ENCODE data around the gene PCDH10. TPM values are rescaled to one million over a fixed set of nuclear protein-coding genes. Genes with fewer than 3 reads are reported as not detected.

PCDH10 gene
- total and polyA plus RNA-seq, 4 donors: 21.6 to 80.9 (median 56.9) TPM

DNA sequence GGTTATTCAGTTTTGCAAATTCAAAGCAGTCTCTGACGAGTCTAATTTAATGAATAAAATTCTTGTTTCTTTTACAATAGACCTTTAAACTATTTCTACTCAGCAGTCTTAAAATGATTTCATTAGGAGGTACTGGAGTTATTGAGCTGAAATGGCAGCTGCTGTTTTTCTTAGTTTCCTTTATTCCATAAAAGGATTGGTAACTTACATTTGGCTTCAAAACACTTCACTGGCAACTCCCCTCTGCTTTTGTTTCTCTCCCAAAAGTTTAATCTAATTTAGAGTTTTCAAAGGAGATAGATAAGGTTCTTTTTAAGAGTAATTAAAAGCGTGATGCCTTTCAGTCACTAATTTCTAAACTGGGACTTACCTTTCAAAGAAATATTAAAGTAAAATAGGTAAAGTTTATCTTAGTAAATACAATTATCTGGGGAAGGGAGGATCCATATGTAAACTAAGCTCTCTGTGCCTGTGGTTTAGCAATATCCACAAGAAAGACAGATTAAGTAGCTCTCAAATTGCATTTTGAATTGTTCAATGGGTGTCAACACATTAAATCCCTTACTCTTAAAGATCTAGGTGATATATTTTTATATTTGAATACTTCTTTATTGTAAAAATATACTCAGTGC, 17.1 kb upstream of the PCDH10 start:
- Histone ChIP-seq H3K27ac (ENCODE audit: low read depth, low read length) (no peak overlapping the region), H3K9me3 (ENCODE audit: control insufficient read depth, insufficient read depth, low read length) (no peaks in the 10 kb centered on the region), H3K4me3 (ENCODE audit: low read depth, low read length) (no peak overlapping the region), H3K36me3 (ENCODE audit: control insufficient read depth, insufficient read depth, low read length) (peaks cover 4% of the 10 kb centered on the region), H3K27me3 (ENCODE audit: control insufficient read depth, insufficient read depth, low read length) (no peaks in the 10 kb centered on the region), H3K4me1 (ENCODE audit: control insufficient read depth, insufficient read depth, low read length) (no peaks in the 10 kb centered on the region)
- WGBS (ENCODE audit: insufficient coverage): no CpG with 5 or more reads among the region's 2 CpGs
- DNase-seq (ENCODE audit: low read depth in 4 of 6, low spot score in 6 of 6): no peak

DNA sequence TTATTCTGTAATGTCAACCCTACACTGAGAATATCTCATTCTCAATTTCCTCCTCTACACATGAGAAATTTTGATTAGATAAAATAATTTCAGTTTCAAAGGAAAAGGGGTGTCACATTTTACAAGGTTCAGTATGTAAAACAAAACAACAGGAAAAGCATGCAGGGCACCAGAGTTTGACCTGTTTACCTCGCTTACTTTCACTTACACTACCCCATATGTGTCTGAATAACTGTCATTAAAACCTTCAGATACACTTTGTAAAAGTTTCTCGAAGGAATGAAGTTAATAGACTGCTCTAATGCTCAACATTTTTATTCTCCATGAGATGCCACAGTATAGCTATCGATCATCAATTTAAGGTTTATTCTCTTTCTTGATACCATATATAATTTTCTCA, 12.3 kb upstream of the PCDH10 start:
- Histone ChIP-seq H3K4me1 (ENCODE audit: control insufficient read depth, insufficient read depth, low read length) (no peaks in the 10 kb centered on the region), H3K27ac (ENCODE audit: low read depth, low read length) (no peak overlapping the region), H3K9me3 (ENCODE audit: control insufficient read depth, insufficient read depth, low read length) (no peaks in the 10 kb centered on the region), H3K27me3 (ENCODE audit: control insufficient read depth, insufficient read depth, low read length) (no peaks in the 10 kb centered on the region), H3K4me3 (ENCODE audit: low read depth, low read length) (no peak overlapping the region), H3K36me3 (ENCODE audit: control insufficient read depth, insufficient read depth, low read length) (peaks cover 4% of the 10 kb centered on the region)
- no peak for DNase-seq (ENCODE audit: low read depth in 4 of 6, low spot score in 6 of 6)
- 100% methylated on average over 1 of the region's 3 CpGs for WGBS (ENCODE audit: insufficient coverage)

DNA sequence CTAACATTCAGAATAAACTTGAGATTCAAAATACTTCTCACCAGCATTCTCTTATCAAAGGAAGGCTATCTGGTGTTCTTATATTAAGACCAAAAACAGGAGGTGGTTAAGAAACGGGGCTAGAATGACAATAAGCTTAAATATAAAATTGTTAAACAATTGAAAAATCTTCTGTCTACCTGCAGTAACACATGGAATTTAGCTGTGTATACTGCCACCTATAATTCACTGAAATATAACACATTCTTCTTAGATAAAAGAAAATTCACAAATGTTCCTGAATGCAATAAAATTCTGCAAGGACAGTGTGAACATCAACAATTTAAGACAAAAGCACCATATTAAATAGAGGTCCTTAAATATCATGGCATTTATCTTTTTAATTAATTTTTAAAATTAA, 11.5 kb upstream of the PCDH10 start:
- Histone ChIP-seq H3K27ac (ENCODE audit: low read depth, low read length) (no peak overlapping the region), H3K27me3 (ENCODE audit: control insufficient read depth, insufficient read depth, low read length) (no peaks in the 10 kb centered on the region), H3K4me3 (ENCODE audit: low read depth, low read length) (no peak overlapping the region), H3K9me3 (ENCODE audit: control insufficient read depth, insufficient read depth, low read length) (no peaks in the 10 kb centered on the region), H3K36me3 (ENCODE audit: control insufficient read depth, insufficient read depth, low read length) (peaks cover 4% of the 10 kb centered on the region), H3K4me1 (ENCODE audit: control insufficient read depth, insufficient read depth, low read length) (no peaks in the 10 kb centered on the region)
- peak in 1 of 6 donors; percentile 32 for DNase-seq (ENCODE audit: low read depth in 4 of 6, low spot score in 6 of 6)
- no CpG with 5 or more reads among the region's 1 CpG for WGBS (ENCODE audit: insufficient coverage)

DNA sequence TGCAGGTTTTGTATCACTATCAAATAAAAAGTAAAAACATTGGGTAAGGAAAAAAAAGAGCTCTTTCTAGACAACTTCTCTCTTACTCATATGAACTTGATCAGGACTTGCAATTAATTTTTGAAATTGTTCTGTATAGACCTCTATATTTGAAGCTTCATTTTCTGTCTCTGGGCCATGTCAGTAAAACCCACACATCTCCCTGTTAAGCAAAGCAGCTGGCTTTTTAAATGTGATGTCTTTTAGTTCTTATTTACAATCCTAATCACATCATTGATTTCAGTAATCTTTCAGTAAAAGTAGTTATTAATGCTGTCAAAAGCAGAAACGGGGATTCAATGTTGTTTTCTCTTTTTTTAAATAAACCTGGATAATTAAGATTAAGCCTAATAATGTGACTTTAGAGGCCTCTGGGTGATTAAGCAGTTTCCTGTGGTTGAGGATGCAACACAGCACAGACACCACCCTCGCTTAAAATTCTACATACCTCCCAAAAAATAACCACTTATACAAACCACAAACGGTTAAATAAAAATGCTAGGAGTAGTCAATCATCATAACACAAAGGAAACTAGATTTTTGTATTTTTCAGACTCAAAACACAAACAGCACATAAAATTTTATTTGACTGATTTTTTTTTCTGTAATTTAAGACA, 5.2 kb upstream of the PCDH10 start:
- no peak overlapping the region for H3K27ac ChIP-seq (ENCODE audit: low read depth, low read length)
- no CpG with 5 or more reads among the region's 3 CpGs for WGBS (ENCODE audit: insufficient coverage)
- no peak for DNase-seq (ENCODE audit: low read depth in 4 of 6, low spot score in 6 of 6)
- no peak overlapping the region for H3K4me3 ChIP-seq (ENCODE audit: low read depth, low read length)
- no peaks in the 10 kb centered on the region for H3K36me3 ChIP-seq (ENCODE audit: control insufficient read depth, insufficient read depth, low read length)
- H3K27me3 ChIP-seq (ENCODE audit: control insufficient read depth, insufficient read depth, low read length): no peaks in the 10 kb centered on the region
- peaks cover 13% of the 10 kb centered on the region for H3K4me1 ChIP-seq (ENCODE audit: control insufficient read depth, insufficient read depth, low read length)
- no peaks in the 10 kb centered on the region for H3K9me3 ChIP-seq (ENCODE audit: control insufficient read depth, insufficient read depth, low read length)

DNA sequence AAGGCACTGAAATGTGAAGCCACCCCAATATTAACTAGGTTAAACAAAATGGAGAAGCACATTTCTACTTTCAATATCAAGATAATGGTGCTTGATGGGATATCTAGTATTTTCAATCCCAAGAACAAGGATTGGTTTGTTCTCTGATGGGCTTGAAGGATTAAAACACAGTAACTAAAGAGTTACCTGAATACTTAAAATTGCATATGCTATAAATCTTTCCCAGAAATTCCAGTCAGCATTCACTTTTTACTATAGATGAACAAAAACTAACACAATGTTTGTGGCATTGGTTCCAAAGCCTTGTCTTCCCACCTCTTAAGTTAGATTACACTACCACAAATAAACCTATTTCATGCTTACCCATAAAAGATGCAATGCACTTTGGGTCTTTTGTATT, 3.9 kb upstream of the PCDH10 start:
- Histone ChIP-seq H3K4me3 (ENCODE audit: low read depth, low read length) (no peak overlapping the region), H3K27me3 (ENCODE audit: control insufficient read depth, insufficient read depth, low read length) (no peaks in the 10 kb centered on the region), H3K4me1 (ENCODE audit: control insufficient read depth, insufficient read depth, low read length) (peaks cover 14% of the 10 kb centered on the region), H3K9me3 (ENCODE audit: control insufficient read depth, insufficient read depth, low read length) (no peaks in the 10 kb centered on the region), H3K27ac (ENCODE audit: low read depth, low read length) (peak overlapping the region; percentile 76), H3K36me3 (ENCODE audit: control insufficient read depth, insufficient read depth, low read length) (no peaks in the 10 kb centered on the region)
- DNase-seq (ENCODE audit: low read depth in 4 of 6, low spot score in 6 of 6): no peak

DNA sequence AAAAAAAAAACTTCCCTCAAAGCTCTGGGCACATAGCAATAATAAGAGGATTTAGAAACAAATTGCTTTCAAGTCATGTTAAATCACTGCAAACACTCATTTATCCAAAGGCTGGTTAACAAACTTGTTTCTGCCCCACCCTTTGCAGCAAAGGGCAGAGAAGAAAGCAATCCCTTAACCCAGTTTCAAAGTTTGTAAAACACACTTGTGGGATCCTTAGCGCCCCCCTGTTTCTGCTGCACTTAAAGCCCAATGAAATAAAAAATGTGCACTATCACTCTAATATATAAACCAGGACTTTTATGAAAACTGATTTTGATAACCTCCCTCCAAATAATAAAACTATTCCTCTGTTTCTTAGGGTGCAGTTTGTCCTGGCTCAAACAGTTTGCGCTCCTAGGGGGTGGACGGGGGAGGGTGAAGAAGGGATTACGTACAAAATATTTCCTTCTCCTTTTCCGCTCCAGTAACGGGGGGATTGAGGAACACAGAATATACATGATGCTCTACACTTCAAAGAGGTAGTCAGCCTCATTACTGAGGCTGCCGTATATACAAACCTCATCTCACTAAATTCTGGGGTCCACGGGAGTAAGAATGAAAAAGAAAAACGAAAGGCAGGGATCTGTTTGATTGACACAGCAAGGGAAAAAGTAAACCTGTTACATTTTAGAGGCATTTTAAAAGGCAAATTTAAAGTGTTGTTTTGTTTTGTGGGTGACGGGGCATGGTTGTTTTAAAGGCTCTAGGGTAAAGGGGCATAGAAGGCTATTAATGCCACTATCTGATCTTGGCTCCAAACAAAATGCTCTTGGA, 3.1 kb upstream of the PCDH10 start:
- Histone ChIP-seq H3K27ac (ENCODE audit: low read depth, low read length) (peak overlapping the region; percentile 76), H3K27me3 (ENCODE audit: control insufficient read depth, insufficient read depth, low read length) (peaks cover 6% of the 10 kb centered on the region), H3K4me3 (ENCODE audit: low read depth, low read length) (peak overlapping the region; percentile 83), H3K36me3 (ENCODE audit: control insufficient read depth, insufficient read depth, low read length) (no peaks in the 10 kb centered on the region), H3K9me3 (ENCODE audit: control insufficient read depth, insufficient read depth, low read length) (no peaks in the 10 kb centered on the region), H3K4me1 (ENCODE audit: control insufficient read depth, insufficient read depth, low read length) (peaks cover 21% of the 10 kb centered on the region)
- DNase-seq (ENCODE audit: low read depth in 4 of 6, low spot score in 6 of 6): peak in 3 of 6 donors; percentile 23 to 49 (median 43)
- 0% methylated on average over 3 of the region's 10 CpGs for WGBS (ENCODE audit: insufficient coverage)

DNA sequence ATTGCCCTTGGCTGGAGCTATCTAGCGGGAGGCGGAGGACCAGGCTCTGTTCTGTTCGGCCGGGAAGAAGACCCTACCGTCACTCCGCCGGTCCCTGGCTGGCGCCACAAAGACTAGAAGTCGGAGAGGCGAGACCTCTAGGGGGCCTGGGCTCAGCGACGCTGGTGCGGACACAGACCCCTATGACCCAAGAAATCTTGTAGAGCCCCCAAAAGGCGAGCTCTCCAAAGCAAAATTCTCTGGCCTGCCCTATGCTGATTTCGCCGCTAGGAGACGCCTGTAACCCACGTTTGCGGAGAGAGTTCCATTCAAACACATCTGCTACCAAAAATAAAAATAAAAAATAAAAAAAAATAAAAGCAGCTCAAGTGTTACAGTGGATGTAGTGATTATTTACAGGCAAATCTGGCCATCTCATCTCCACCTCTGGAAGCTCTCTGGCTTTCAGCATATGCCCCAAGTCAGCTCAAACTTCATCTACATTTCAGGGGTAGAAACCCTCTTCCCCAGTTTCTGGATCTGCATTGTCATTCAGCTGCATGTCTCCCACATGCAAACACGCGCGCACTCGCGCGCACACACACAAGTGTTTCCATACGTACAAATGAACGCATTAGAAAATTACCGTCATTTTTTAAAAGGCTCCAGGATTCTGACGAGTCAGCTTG, 2.4 kb upstream of the PCDH10 start:
- Histone ChIP-seq H3K27me3 (ENCODE audit: control insufficient read depth, insufficient read depth, low read length) (peaks cover 10% of the 10 kb centered on the region), H3K9me3 (ENCODE audit: control insufficient read depth, insufficient read depth, low read length) (no peaks in the 10 kb centered on the region), H3K36me3 (ENCODE audit: control insufficient read depth, insufficient read depth, low read length) (peaks cover under 1% of the 10 kb centered on the region), H3K4me1 (ENCODE audit: control insufficient read depth, insufficient read depth, low read length) (peaks cover 29% of the 10 kb centered on the region), H3K4me3 (ENCODE audit: low read depth, low read length) (peak overlapping the region; percentile 83), H3K27ac (ENCODE audit: low read depth, low read length) (peak overlapping the region; percentile 76)
- 0% methylated on average over 16 of the region's 29 CpGs for WGBS (ENCODE audit: insufficient coverage)
- peak in 5 of 6 donors; percentile 80 to 96 (median 89) for DNase-seq (ENCODE audit: low read depth in 4 of 6, low spot score in 6 of 6)

DNA sequence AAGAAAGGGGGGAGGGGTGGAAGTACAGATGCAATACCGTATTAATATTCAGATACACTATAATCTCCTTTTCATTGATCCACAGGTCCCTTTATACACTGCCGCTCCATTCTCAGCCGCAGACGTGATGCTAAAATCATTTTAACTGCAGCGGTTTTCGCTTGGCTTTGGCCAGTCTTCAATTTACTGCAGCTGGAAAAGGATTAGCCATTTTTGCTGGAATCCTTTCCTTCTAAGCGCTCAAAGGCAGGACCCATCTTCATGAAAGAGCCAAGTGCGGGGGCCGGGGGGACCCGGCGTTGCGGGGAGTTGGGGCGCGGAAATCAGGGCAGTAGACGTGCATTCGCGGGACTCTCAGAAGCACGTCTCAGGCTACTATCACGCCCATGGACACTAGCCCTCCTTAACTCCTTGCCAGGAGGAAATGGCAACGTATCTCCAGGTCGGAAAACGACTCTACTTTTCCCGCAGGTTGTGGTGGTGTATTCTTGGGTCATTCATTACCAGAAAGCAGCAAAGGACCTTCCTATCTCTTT, 1.7 kb upstream of the PCDH10 start:
- Histone ChIP-seq H3K27ac (ENCODE audit: low read depth, low read length) (peak overlapping the region; percentile 76), H3K9me3 (ENCODE audit: control insufficient read depth, insufficient read depth, low read length) (no peaks in the 10 kb centered on the region), H3K4me1 (ENCODE audit: control insufficient read depth, insufficient read depth, low read length) (peaks cover 34% of the 10 kb centered on the region), H3K27me3 (ENCODE audit: control insufficient read depth, insufficient read depth, low read length) (peaks cover 10% of the 10 kb centered on the region), H3K36me3 (ENCODE audit: control insufficient read depth, insufficient read depth, low read length) (peaks cover 7% of the 10 kb centered on the region), H3K4me3 (ENCODE audit: low read depth, low read length) (peak overlapping the region; percentile 83)
- 0% methylated on average over 13 of the region's 23 CpGs for WGBS (ENCODE audit: insufficient coverage)
- peak in 3 of 6 donors; percentile 25 to 62 (median 62) for DNase-seq (ENCODE audit: low read depth in 4 of 6, low spot score in 6 of 6)
